Uterus (tissue), 2 donors: ENCODE measurements around the gene SLC29A4.

Experiments used
- CTCF ChIP-seq, 4 experiments: fragments of 200-600 bp in 2 of 4; fragments of 450-650 bp in 2 of 4; sonication (generic) in 2 of 4; IDR thresholded peaks; one replicate each; pipeline ENCODE4 v1.5.1; 2016 to 2019; ENCODE audit warnings: antibody characterized with exemption in 4 of 4, mild to moderate bottlenecking in 2 of 4, moderate library complexity in 1 of 4
- POLR2A ChIP-seq, 2 donors: fragments of 450-650 bp; IDR thresholded peaks; one replicate each; pipeline ENCODE4 v1.6.1; 2016; ENCODE audit warnings: antibody characterized with exemption in 2 of 2, mild to moderate bottlenecking in 1 of 2, moderate library complexity in 1 of 2

- TF ChIP-seq POLR2A (IDR thresholded peaks at IDR 0.05) (no peak), CTCF (IDR thresholded peaks at IDR 0.05) (no peak)
Measured at GRCh38 chr7:5309146-5309545, 26.4 kb downstream of the SLC29A4 start.
